Endometrial microvascular endothelial cells (primary cell): ENCODE measurements around the gene SRSF7. TPM values are rescaled to one million over a fixed set of nuclear protein-coding genes. Genes with fewer than 3 reads are reported as not detected.
"Not testable (repeated sequence)": the region's sequence is repeated elsewhere in the genome, so short reads cannot be mapped to it uniquely, and the experiment has no call there.

ENCODE experiments used
- in situ Hi-C: cut with HindIII; loops from 2 replicates; pipeline ENCODE4 v1.10.0; 2017; ENCODE audit warnings: low sequenced_read_pairs, low pct_unique_long_range_greater_than_20kb; ENCODE audit errors: inconsistent ontology term
- total RNA-seq: library from RNA; depleted of rRNA; stranded (reverse); fragments of >200 nt; gene quantifications from one replicate; pipeline ENCODE4 v1.2.3, GENCODE V29; 2015; ENCODE audit errors: inconsistent ontology term

The SRSF7 gene
- total RNA-seq, 1 donor from 2014 or later, result 147 TPM

- in situ Hi-C loops, result not testable (repeated sequence)
Observed at GRCh38 chr2:38737000-38737698, 14.0 kb downstream of the SRSF7 start.

GRCh38 chr2:38735999-38736320 is 15.2 kb downstream of the SRSF7 start:
- in situ Hi-C loops, result no loop called here

GRCh38 chr2:38734299-38735058 is 16.7 kb downstream of the SRSF7 start:
- in situ Hi-C loops, result no loop called here

DNA sequence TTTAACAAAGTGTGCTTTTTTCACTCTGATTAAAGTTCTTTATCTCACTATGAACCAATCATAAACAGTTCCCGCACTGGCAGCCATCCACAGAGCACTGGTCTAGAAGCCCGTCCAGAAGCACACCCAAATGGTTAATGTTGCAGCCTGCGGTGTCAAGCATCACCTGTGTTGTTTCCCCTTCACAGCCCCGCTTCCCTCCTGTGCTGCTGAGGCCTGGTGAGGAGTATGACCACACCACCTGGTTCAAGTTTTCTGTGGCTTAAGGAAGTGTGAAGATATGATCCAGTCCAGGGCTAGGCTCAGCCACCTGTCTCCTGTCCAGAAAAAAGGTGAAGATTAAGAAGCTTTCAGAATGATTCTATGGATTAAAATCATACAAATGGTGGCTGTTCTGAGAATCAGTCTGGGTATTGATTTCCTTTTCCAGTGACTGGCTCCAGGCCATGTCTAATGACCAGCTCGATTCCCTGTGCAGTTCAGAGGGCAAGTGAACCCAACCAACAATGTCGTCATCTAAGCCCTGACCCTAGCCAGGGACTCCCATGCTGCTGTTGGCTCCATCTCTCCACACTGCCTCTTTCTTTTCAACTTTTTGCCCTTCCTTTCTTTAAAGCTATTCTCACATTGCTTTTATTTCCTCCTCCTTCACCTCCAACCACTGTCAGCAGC is 17.7 kb downstream of the SRSF7 start:
- in situ Hi-C loops, result no loop called here

- in situ Hi-C loops, result no loop called here
Observed at GRCh38 chr2:38731684-38732221, 19.4 kb downstream of the SRSF7 start.

DNA sequence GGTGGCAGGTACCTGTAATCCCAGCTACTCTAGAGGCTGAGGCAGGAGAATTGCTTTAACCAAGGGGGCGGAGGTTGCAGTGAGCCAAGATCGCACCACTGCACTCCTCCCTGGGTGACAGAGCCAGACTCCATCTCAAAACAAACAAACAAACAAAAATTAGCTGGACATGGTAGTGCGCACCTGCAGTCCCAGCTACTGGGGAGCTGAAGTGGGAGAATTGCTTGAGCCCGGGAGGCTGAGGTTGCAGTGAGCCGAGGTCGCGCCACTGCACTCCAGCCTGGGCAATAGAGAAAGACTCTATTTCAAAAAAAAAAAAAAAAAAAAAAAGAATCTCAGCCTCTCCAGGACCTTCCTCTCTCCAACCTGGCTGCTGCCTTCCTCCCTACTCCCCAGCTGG is 20.1 kb downstream of the SRSF7 start:
- in situ Hi-C loops, result no loop called here

GRCh38 chr2:38728694-38729093 is 22.5 kb downstream of the SRSF7 start:
- in situ Hi-C loops, result no loop called here

DNA sequence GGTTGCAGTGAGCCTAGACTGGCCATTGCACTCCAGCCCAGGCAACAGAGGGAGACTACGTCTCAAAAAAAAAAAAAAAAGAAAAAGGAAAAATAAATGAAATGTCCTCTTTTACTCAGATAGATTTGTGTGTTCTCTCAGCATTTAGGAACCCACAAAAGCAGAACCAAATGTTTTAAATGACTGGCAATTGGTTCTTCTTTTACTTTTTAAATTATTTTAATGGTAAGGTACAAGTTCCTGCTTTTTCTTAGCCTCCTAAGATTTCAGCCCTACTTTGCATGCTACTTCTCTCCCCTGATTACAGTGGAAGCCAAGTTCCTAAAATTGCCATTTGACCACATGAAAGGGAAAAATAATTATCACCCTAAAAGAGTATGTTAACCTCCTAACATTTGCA is 23.5 kb downstream of the SRSF7 start:
- in situ Hi-C loops, result no loop called here

- in situ Hi-C loops, result no loop called here
Observed at GRCh38 chr2:38723173-38723572, 28.0 kb downstream of the SRSF7 start.

DNA sequence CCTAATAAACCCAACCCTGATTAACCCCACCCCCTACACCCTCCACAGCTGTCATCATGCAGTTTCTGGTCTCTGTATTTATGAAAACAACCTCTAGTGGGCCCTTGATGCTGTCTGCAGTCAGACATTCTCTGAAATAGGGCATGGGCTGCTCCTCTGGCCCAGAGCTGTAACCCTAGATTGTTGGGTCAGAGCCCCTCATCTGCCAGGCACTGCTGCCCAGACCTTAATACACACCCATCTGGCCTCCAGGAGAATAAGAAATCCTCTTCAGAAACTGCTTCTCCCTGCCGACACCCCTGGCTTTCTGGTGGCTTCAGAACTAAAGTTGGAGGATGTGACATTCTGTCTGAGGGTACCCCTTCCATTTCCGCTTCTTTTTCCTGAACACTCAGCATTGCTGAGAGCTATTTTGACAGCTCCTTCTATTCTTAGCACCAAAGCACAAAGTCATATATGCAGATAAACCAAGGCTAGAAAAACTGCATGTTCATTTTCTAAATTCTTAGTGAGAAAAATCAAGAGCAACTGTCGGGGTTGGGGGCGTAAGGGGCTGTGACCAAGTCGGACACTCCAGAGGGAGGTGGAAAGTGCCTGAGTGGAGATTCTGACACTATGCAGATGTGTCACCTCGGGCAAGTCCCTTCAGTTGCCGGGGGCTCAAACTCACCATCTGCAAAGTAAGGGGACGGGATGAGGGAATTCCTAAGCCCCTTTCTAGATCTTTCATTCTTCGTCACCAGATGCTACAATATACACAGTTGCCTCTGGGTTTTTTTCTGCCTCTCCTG is 28.7 kb downstream of the SRSF7 start:
- in situ Hi-C loops, result no loop called here

DNA sequence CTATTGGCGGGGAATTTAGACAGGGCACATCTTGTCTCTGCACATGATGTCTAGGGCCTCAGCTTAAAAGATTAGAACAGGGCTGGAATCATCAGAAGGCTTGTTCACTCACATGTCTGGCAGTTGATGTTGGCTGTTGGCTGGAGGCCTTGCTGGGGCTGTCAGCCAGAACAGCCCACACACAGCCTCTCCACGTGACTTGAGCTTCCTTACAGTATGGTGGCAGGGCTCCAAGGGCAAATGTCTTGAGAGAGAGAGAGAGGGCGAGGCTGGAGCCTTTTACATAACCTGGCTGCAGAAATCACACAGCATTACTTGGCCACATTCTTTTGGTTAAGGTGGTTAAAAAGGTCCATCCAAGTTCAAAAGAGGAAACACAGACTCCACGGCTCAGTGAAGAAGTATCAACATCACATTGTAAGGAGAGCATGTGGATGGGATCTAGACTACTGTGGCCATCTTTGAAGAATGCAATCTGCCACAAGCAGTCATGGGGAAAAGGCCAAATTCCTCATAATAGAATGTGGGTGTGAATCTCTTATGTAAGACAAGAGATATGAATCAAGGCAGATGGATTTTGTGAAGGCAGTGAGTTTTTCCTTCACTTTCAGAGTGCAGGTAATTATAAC is 30.4 kb downstream of the SRSF7 start:
- in situ Hi-C loops, result no loop called here

DNA sequence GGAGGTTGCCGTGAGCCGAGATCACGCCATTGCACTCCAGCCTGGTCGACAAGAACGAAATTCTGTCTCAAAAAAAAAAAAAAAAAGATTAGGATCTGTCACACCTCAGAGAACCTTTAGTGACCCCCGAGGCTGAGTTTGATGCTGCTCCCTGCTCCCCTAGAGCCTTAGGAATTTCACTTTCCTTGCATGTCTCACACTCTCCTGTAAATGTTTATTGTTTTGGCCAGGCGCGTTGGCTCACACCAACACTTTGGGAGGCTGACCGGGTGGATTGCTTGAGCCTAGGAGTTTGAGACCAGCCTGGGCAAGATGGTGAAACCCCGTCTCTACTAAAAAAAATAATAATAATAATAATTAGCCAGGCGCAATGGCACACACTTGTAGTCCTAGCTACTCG is 31.5 kb downstream of the SRSF7 start:
- in situ Hi-C loops, result no loop called here

DNA sequence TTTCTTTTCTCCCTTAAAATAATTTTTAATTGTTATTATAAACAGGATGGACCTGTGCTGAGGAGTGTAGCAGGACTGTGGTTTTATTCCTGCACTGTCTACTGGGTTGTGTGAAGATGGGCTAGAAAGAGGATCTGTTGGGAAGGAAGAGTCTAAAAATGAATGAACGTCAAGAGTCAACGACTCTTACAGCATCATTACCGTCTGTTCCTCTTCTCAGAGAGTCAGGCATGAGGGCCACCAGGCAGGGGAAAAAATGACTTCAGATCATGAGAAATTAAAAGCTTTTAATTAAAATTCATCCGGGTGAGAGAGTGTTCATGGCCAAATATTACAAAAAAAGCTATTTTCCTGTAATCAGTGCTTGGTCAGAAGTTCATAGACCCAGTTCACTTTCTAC is 32.6 kb downstream of the SRSF7 start:
- in situ Hi-C loops, result no loop called here

DNA sequence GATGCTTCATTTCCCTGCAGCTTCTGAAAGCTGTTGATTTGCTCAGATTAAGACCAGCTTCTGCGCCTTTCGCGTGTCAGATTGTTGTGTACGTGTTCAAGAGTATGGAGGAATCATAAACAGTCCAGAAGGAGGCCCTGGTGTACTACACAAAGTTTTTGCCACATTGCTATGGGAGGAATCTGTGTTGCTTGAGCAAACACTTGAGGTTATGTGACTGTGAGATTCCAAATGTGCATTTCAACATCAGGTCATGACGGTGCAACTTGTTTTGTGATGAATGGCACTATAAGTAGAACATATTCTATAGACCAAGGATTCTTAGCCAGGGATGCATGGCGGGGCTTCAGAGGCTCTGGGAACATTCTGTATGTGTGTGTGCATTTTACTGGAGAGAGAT is 35.0 kb downstream of the SRSF7 start:
- in situ Hi-C loops, result no loop called here

- in situ Hi-C loops, result not testable (repeated sequence)
Observed at GRCh38 chr2:38714941-38715340, 36.2 kb downstream of the SRSF7 start.

GRCh38 chr2:38713338-38713737 is 37.8 kb downstream of the SRSF7 start:
- in situ Hi-C loops, result no loop called here

DNA sequence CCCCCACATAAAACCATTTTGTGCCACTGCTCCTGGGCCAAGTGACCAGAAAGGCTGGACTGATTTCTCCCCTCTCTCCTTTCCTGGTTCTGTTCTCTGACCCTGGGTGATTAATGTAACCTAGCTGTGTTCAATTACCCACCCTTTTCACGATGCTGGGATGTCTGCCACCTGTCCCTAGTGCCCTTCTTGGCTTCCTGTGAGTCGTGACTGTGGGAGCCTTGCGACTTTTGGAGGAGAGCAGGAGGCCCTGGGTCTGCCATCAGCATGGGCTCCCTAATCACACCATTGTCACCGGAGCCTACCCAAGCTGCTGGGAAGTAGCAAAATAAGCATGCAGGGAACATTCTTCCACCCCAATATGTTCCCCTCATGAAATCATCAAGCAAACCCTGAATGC is 38.3 kb downstream of the SRSF7 start:
- in situ Hi-C loops, result no loop called here

DNA sequence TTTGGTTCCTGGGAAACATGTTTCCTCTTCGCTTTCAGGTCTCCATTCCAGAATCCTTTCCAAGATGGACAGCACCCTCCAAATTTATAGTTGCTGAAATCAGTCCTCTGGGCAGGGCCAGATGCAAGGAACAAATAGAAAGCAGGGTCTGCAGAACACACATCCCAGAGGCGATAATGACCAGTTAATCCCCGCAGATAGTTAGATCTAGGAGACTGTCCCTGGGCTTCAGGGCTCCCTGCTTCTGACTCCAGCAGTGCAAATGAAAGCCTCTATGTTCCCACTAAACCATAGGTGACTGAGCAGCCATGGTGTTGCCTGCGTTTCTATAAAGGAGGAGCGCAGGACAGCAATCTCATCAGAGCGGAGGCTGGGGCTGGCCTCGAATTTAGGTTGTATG is 38.7 kb downstream of the SRSF7 start:
- in situ Hi-C loops, result no loop called here

GRCh38 chr2:38711558-38711957 is 39.6 kb downstream of the SRSF7 start:
- in situ Hi-C loops, result no loop called here
